Adrenal gland (tissue), 5 donors: ENCODE data around the gene MEX3A.

Experiments
- CTCF ChIP-seq, 6 experiments: fragments of 450-650 bp in 4 of 6; fragments of 200-600 bp in 2 of 6; sonication (generic) in 1 of 6; IDR thresholded peaks; 1 replicate in 5 of 6; 2 replicates in 1 of 6; pipeline versions ENCODE4 v1.5.1 to v1.8.0; 2016 to 2021; ENCODE audit warnings: antibody characterized with exemption in 6 of 6, mild to moderate bottlenecking in 2 of 6, moderate library complexity in 1 of 6
- POLR2A ChIP-seq, 2 donors: fragments of 450-650 bp; IDR thresholded peaks; one replicate each; pipeline ENCODE4 v1.6.1; 2017; ENCODE audit warnings: antibody characterized with exemption in 2 of 2, mild to moderate bottlenecking in 2 of 2, moderate library complexity in 1 of 2
- donor health status: DM: no; HTN: no; CAD: no.

- TF ChIP-seq CTCF (IDR thresholded peaks at IDR 0.05): no peak
- TF ChIP-seq POLR2A (IDR thresholded peaks at IDR 0.05): peak in 1 of 2 donors; percentile 2
Measured at GRCh38 chr1:156060937-156061636, 21.2 kb downstream of the MEX3A start, which contains the start of gene RAB25.
